SK-N-SH (cell line): Measurements from ENCODE around the gene GCFC2. TPM values are rescaled to one million over a fixed set of nuclear protein-coding genes. Genes with fewer than 3 reads are reported as not detected.

Experiments used
- CTCF ChIA-PET: fragments of 300-600, 350-600 bp; formaldehyde crosslinking; extraction: SDS; loops from one replicate; lab custom pipeline; 2021; lab: Yijun Ruan, JAX
- POLR2A ChIA-PET: fragments of 350-600 bp; sonication (Branson Sonifier 250); formaldehyde crosslinking; extraction: SDS; loops from one replicate; lab custom pipeline; 2020; ENCODE audit warnings: antibody characterized with exemption, inconsistent platforms; lab: Yijun Ruan, JAX
- DNase-seq: peaks from one replicate; pipeline ENCODE4 v3.0.0; 2012
- H2AFZ ChIP-seq: fragments of 200-600 bp; sonication (generic); 2 replicates; pipeline ENCODE4 v1.8.1; 2016; ENCODE audit warnings: antibody characterized with exemption, mild to moderate bottlenecking, low read depth
- H3F3A ChIP-seq: fragments of 200-600 bp; sonication (generic); replicated peaks from 2 replicates; pipeline ENCODE3; 2016; ENCODE audit warnings: antibody characterized with exemption, mild to moderate bottlenecking; ENCODE audit not compliant: insufficient read depth
- H3K27ac ChIP-seq, 2 experiments: fragments of 200-500 bp in 1 of 2; fragments of 200-600 bp in 1 of 2; sonication (Bioruptor generic) in 1 of 2; sonication (generic), shearing (Covaris generic) in 1 of 2; 2 replicates each; pipeline versions ENCODE4 v1.5.1 to v1.6.1; 2014 to 2016; ENCODE audit warnings: low read depth in 2 of 2, inconsistent platforms in 1 of 2, low read length in 1 of 2, mild to moderate bottlenecking in 1 of 2, mixed read lengths in 1 of 2
- H3K27me3 ChIP-seq: fragments of 200-600 bp; sonication (generic), shearing (Covaris generic); 2 replicates; pipeline ENCODE4 v1.6.1; 2016; ENCODE audit warnings: mixed run types; ENCODE audit not compliant: insufficient read depth
- H3K36me3 ChIP-seq, 2 experiments: fragments of 200-500 bp in 1 of 2; fragments of 200-600 bp in 1 of 2; sonication (Bioruptor generic) in 1 of 2; sonication (generic) in 1 of 2; replicated peaks in 1 of 2; 2 replicates each; pipeline versions ENCODE3 to v1.5.1; 2014 to 2016; ENCODE audit warnings: low read length in 1 of 2, mild to moderate bottlenecking in 1 of 2; ENCODE audit not compliant: insufficient read depth in 2 of 2, control insufficient read depth in 1 of 2
- H3K4me1 ChIP-seq, 2 experiments: fragments of 200-500 bp in 1 of 2; fragments of 200-600 bp in 1 of 2; sonication (Bioruptor generic) in 1 of 2; sonication (generic), shearing (Covaris generic) in 1 of 2; 2 replicates each; pipeline versions ENCODE4 v1.5.1 to v1.6.1; 2014 to 2016; ENCODE audit warnings: low read depth in 1 of 2, low read length in 1 of 2, mixed run types in 1 of 2; ENCODE audit not compliant: insufficient read depth in 2 of 2, control insufficient read depth in 1 of 2
- H3K4me2 ChIP-seq: fragments of 200-600 bp; sonication (generic), shearing (Covaris generic); 2 replicates; pipeline ENCODE4 v1.6.1; 2017; ENCODE audit warnings: mixed run types
- H3K4me3 ChIP-seq, 2 experiments: fragments of 200-500 bp in 1 of 2; fragments of 200-600 bp in 1 of 2; sonication (Bioruptor generic) in 1 of 2; sonication (generic), shearing (Covaris generic) in 1 of 2; 2 replicates each; pipeline versions ENCODE4 v1.5.1 to v1.8.1; 2014 to 2016; ENCODE audit warnings: low read depth in 2 of 2, inconsistent platforms in 1 of 2, low read length in 1 of 2, mild to moderate bottlenecking in 1 of 2, mixed read lengths in 1 of 2, moderate library complexity in 1 of 2
- H3K79me2 ChIP-seq: fragments of 200-600 bp; sonication (generic); 2 replicates; pipeline ENCODE4 v1.8.1; 2017; ENCODE audit warnings: mild to moderate bottlenecking; ENCODE audit not compliant: insufficient read depth
- H3K9ac ChIP-seq: fragments of 200-600 bp; sonication (generic); 2 replicates; pipeline ENCODE4 v1.6.1; 2017; ENCODE audit warnings: mixed run types
- H3K9me2 ChIP-seq: fragments of 200-600 bp; sonication (generic); 2 replicates; pipeline ENCODE4 v1.6.1; 2017; ENCODE audit warnings: mixed run types
- H3K9me3 ChIP-seq: fragments of 200-600 bp; sonication (generic); 2 replicates; pipeline ENCODE4 v1.6.1; 2017; ENCODE audit warnings: mixed run types, mild to moderate bottlenecking, moderate library complexity
- H4K20me1 ChIP-seq: fragments of 200-600 bp; sonication (generic); 2 replicates; pipeline ENCODE4 v1.6.1; 2017; ENCODE audit warnings: mild to moderate bottlenecking, mixed run types; ENCODE audit not compliant: insufficient read depth
- CHD2 ChIP-seq: fragments of 150-350 bp; IDR thresholded peaks from 2 replicates; pipeline ENCODE4 v1.6.1; 2018; ENCODE audit warnings: low read length; ENCODE audit not compliant: partially characterized antibody
- EZH2phosphoT487 ChIP-seq: fragments of 200-600 bp; sonication (generic); IDR thresholded peaks from 2 replicates; pipeline ENCODE4 v1.6.1; 2017; ENCODE audit warnings: low read depth, mixed run types, mild to moderate bottlenecking, antibody characterized with exemption, moderate library complexity, borderline replicate concordance
- GABPA ChIP-seq: IDR thresholded peaks from 2 replicates; pipeline ENCODE4 v1.4.0; 2012; ENCODE audit warnings: low read depth, mild to moderate bottlenecking
- GATA2 ChIP-seq: sonication (generic); formaldehyde crosslinking; IDR thresholded peaks from 2 replicates; pipeline ENCODE4 v1.5.0; 2020; ENCODE audit warnings: mild to moderate bottlenecking, missing genetic modification reagents
- MEF2A ChIP-seq: IDR thresholded peaks from 2 replicates; pipeline ENCODE4 v1.4.0; 2012; ENCODE audit warnings: low read depth, borderline replicate concordance
- NFIC ChIP-seq: IDR thresholded peaks from 2 replicates; pipeline ENCODE4 v1.4.0; 2012; ENCODE audit warnings: borderline replicate concordance
- RCOR1 ChIP-seq: fragments of 150-350 bp; IDR thresholded peaks from 2 replicates; pipeline ENCODE4 v1.6.1; 2017; ENCODE audit warnings: antibody characterized with exemption, low read length
- RFX5 ChIP-seq: IDR thresholded peaks from 2 replicates; pipeline ENCODE4 v1.6.1; 2012; ENCODE audit warnings: mild to moderate bottlenecking, improper control_type of control experiment, low read length
- RXRA ChIP-seq: IDR thresholded peaks from 2 replicates; pipeline ENCODE4 v1.4.0; 2012; ENCODE audit warnings: low read depth, mild to moderate bottlenecking, borderline replicate concordance
- SIN3A ChIP-seq: IDR thresholded peaks from 2 replicates; pipeline ENCODE4 v1.6.1; 2012; ENCODE audit warnings: low read depth, mild to moderate bottlenecking, low read length, moderate library complexity, borderline replicate concordance
- TAF1 ChIP-seq: IDR thresholded peaks from 2 replicates; pipeline ENCODE4 v1.6.1; 2012; ENCODE audit warnings: low read depth, mild to moderate bottlenecking, low read length, moderate library complexity, borderline replicate concordance
- TEAD4 ChIP-seq: IDR thresholded peaks from 2 replicates; pipeline ENCODE4 v1.4.0; 2012; ENCODE audit warnings: mild to moderate bottlenecking, borderline replicate concordance; ENCODE audit not compliant: insufficient read depth
- WGBS: methylation state at CpG from one replicate; pipeline ENCODE4 v1.1.6; 2017; ENCODE audit warnings: low lambda C conversion rate; 5-methylcytosine and 5-hydroxymethylcytosine counted together
- polyA plus RNA-seq, 3 experiments: library from polyadenylated mRNA; depleted of rRNA; stranded (reverse); fragments of >200 nt; gene quantifications; 2 replicates each; pipeline ENCODE4 v1.2.3, GENCODE V29; 2012
- TF ChIP-seq, protein P1 (sequence below): IDR thresholded peaks from 2 replicates; pipeline ENCODE4 v1.4.0; 2012; ENCODE audit warnings: low read depth, borderline replicate concordance
- TF ChIP-seq, protein P2 (sequence below): IDR thresholded peaks from 2 replicates; pipeline ENCODE4; 2012
- TF ChIP-seq, protein P3 (sequence below): IDR thresholded peaks from 2 replicates; pipeline ENCODE4 v1.4.0; 2012; ENCODE audit warnings: low read depth, borderline replicate concordance
- TF ChIP-seq, protein P4 (sequence below): fragments of 200-600 bp; sonication (generic); IDR thresholded peaks from 2 replicates; pipeline ENCODE4 v1.6.1; 2017; ENCODE audit warnings: antibody characterized with exemption, mild to moderate bottlenecking, moderate library complexity
- TF ChIP-seq, protein P5 (sequence below): IDR thresholded peaks from 2 replicates; pipeline ENCODE4 v1.4.0; 2012; ENCODE audit warnings: low read depth

GCFC2 gene
- polyA plus RNA-seq, 1 of the 3 experiments (the other 2 are of a cell fraction), result 7.7 TPM

DNA sequence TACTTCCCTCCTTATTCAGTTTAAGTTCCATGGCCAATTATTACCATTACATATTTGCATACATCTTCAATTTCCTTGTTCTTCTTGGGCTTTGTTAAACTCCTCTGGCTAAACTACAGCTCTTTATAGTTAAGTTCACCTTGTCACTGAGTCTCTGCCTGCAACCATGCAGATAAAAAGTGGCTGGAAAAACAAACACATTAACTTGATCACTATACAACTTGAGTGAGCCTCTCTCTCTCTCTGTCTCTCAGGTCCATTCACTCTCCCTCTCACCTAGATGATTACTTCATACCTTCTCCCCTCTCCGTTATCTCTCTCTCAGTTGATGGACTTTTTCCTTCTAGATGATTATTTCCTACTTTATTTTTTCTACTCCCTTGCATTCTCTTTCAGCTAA is 30.3 kb downstream of the GCFC2 start:
- H2AFZ ChIP-seq, result no peak overlapping the region
- H3K27ac ChIP-seq, result no peak overlapping the region
- H3K9me2 ChIP-seq, result no peaks in the 10 kb centered on the region
- WGBS, result 98% methylated on average over 1 of the region's 1 CpG
- H3K9me3 ChIP-seq, result no peaks in the 10 kb centered on the region
- ChIA-PET POLR2A (no interaction called here), CTCF (interaction anchor here (0.9 kb wide), 1 partner anchor 52 kb away, joined by 3 read pairs; no protein-coding TSS in a partner anchor)
- H3K4me1 ChIP-seq, result peaks cover 0 to 3% of the 10 kb centered on the region in 2 experiments; a peak in 2 of 4 replicates
- H3K4me3 ChIP-seq, result no peak overlapping the region
- H3K79me2 ChIP-seq, result peaks cover 3% of the 10 kb centered on the region; the same call in 1 of the 2 replicates
- H3K9ac ChIP-seq, result no peak overlapping the region
- TF ChIP-seq RCOR1 (no peak), GABPA (no peak), CHD2 (no peak), RXRA (no peak), MEF2A (no peak), SIN3A (no peak), RFX5 (no peak), GATA2 (CRISPR knock-in tag) (no peak), NFIC (no peak), EZH2phosphoT487 (no peak), TAF1 (no peak), TEAD4 (no peak)
- TF ChIP-seq, protein P1, sequence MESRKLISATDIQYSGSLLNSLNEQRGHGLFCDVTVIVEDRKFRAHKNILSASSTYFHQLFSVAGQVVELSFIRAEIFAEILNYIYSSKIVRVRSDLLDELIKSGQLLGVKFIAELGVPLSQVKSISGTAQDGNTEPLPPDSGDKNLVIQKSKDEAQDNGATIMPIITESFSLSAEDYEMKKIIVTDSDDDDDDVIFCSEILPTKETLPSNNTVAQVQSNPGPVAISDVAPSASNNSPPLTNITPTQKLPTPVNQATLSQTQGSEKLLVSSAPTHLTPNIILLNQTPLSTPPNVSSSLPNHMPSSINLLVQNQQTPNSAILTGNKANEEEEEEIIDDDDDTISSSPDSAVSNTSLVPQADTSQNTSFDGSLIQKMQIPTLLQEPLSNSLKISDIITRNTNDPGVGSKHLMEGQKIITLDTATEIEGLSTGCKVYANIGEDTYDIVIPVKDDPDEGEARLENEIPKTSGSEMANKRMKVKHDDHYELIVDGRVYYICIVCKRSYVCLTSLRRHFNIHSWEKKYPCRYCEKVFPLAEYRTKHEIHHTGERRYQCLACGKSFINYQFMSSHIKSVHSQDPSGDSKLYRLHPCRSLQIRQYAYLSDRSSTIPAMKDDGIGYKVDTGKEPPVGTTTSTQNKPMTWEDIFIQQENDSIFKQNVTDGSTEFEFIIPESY, result no peak
- TF ChIP-seq, protein P2, sequence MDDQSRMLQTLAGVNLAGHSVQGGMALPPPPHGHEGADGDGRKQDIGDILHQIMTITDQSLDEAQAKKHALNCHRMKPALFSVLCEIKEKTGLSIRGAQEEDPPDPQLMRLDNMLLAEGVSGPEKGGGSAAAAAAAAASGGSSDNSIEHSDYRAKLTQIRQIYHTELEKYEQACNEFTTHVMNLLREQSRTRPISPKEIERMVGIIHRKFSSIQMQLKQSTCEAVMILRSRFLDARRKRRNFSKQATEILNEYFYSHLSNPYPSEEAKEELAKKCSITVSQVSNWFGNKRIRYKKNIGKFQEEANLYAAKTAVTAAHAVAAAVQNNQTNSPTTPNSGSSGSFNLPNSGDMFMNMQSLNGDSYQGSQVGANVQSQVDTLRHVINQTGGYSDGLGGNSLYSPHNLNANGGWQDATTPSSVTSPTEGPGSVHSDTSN, result no peak
- TF ChIP-seq, protein P3, sequence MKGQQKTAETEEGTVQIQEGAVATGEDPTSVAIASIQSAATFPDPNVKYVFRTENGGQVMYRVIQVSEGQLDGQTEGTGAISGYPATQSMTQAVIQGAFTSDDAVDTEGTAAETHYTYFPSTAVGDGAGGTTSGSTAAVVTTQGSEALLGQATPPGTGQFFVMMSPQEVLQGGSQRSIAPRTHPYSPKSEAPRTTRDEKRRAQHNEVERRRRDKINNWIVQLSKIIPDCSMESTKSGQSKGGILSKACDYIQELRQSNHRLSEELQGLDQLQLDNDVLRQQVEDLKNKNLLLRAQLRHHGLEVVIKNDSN, result no peak
- TF ChIP-seq, protein P4, sequence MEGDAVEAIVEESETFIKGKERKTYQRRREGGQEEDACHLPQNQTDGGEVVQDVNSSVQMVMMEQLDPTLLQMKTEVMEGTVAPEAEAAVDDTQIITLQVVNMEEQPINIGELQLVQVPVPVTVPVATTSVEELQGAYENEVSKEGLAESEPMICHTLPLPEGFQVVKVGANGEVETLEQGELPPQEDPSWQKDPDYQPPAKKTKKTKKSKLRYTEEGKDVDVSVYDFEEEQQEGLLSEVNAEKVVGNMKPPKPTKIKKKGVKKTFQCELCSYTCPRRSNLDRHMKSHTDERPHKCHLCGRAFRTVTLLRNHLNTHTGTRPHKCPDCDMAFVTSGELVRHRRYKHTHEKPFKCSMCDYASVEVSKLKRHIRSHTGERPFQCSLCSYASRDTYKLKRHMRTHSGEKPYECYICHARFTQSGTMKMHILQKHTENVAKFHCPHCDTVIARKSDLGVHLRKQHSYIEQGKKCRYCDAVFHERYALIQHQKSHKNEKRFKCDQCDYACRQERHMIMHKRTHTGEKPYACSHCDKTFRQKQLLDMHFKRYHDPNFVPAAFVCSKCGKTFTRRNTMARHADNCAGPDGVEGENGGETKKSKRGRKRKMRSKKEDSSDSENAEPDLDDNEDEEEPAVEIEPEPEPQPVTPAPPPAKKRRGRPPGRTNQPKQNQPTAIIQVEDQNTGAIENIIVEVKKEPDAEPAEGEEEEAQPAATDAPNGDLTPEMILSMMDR, result no peak
- TF ChIP-seq, protein P5, sequence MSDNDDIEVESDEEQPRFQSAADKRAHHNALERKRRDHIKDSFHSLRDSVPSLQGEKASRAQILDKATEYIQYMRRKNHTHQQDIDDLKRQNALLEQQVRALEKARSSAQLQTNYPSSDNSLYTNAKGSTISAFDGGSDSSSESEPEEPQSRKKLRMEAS, result no peak
- no peaks in the 10 kb centered on the region for H3F3A ChIP-seq
- no peaks in the 10 kb centered on the region for H3K27me3 ChIP-seq
- no peak overlapping the region for H3K4me2 ChIP-seq
- H4K20me1 ChIP-seq, result no peaks in the 10 kb centered on the region
- H3K36me3 ChIP-seq, result peaks cover 0 to 16% of the 10 kb centered on the region in 2 experiments
- DNase-seq, result no peak
